Frontal cortex (tissue), 4 donors: ENCODE data around the gene TTN. TPM values are rescaled to one million over a fixed set of nuclear protein-coding genes. Genes with fewer than 3 reads are reported as not detected.

ENCODE experiments used
- DNase-seq, 2 donors: peaks; one replicate each; pipeline ENCODE4 v3.0.0; 2012; ENCODE audit warnings: low spot score in 2 of 2
- FAIRE-seq: peaks from 2 replicates; lab custom pipeline; 2012; peaks lifted over from hg19 to GRCh38; lab: Jason Lieb, UNC
- total RNA-seq: library from RNA; depleted of rRNA; stranded (reverse); fragments of >200 nt; gene quantifications from one replicate; pipeline ENCODE4 v1.2.3, GENCODE V29; 2014
- donor health status: control.
- donor health status: control.
- donor health status: control.

Gene TTN
- total RNA-seq, result 1.6 TPM

DNA sequence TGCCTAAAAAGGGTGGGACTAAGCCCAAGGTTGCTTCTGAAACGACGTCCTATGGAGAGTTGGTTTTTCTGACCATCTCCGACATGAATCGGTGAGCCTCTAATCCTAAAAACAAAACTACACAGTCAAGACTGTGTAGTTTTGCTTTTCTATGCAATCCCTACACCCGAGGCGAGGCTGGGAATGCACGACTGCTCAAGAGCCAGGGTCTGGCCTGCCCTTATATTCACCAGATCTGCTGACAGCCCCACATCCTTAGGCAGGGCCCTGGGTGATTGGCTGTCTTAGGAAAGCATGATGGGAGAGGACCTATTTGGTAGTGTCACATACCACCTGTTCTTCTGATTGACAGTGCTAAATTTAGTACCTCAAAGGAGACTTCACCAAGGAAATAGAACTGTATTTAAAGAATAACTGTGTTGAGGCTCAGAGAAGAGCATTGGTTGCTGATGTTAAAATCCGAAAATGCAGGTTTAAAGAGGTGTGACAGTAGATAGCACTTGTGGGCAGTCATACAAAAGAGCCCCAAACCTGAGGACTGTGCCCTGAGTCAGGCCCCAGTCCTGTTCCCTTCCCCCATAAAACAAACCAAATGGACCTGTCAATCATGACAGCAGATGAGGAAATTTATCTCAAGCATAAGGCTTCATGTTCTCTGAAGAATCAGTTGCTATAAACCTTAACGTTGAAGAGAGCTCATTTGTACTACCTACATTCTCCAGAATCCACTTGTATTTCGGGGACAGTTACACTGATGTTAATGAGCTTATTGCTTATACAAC, at the start of gene TTN:
TSS of gene TTN (minus strand) at position 197 of the 782 bp plus-strand sequence. CDS start 2,781 bp downstream, outside the sequence.
- DNase-seq (no peak), FAIRE-seq (no peak)

DNA sequence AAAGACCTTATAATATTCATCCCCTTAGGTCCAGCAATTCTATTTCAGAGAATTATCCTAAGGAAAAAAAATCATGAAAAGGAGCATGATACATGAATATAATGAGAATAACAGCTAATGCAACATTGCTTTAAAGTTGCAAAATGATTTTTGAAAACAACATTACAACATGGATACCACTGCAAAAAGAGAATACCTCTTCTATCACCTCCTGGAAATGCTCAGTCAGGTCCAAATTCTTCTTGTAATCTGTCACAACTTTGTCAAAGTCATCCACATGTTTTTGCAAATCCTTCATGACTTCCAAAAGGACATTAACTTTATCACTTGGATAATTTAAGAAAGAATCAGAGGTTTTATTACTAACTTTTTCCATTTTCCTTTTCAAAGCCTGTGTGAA, 47.9 kb upstream of the TTN start:
- no peak for DNase-seq
- no peak for FAIRE-seq

DNA sequence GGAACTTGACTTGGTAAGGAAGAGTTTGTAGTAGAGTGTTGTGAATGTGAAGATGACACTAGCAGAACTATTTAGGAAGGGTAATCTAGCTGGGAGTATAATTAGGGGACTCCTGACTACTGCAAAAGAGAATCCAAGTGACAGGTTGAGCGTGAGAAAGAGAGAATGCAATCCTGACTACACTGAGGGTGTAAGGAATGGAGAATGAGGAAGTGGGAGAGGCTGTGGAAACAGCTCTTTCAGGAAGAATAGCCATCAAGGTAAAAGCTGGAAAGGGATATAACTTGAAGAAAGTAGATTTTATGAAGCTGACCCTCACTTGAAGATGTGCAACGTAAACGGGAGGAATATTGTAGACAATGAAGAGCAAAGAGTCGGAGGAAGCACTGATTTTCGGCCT, 41.1 kb upstream of the TTN start:
- DNase-seq (no peak), FAIRE-seq (no peak)

DNA sequence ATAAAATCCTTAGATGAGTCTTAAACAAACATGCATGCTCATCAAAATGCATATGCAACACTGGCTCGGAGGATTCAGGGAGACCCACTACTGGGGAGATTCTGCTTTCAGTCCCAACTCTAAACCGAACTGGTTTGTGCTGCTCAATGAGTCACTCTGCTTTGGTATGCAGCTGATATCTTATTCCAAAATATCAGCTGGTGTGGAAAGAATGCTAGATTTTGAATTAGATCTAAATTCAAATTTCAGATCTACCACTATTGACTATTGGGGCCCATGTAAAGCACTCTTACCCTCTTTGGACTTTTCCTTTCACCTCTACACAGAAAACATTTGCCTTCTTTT, 39.2 kb upstream of the TTN start:
- FAIRE-seq (no peak), DNase-seq (no peak)

DNA sequence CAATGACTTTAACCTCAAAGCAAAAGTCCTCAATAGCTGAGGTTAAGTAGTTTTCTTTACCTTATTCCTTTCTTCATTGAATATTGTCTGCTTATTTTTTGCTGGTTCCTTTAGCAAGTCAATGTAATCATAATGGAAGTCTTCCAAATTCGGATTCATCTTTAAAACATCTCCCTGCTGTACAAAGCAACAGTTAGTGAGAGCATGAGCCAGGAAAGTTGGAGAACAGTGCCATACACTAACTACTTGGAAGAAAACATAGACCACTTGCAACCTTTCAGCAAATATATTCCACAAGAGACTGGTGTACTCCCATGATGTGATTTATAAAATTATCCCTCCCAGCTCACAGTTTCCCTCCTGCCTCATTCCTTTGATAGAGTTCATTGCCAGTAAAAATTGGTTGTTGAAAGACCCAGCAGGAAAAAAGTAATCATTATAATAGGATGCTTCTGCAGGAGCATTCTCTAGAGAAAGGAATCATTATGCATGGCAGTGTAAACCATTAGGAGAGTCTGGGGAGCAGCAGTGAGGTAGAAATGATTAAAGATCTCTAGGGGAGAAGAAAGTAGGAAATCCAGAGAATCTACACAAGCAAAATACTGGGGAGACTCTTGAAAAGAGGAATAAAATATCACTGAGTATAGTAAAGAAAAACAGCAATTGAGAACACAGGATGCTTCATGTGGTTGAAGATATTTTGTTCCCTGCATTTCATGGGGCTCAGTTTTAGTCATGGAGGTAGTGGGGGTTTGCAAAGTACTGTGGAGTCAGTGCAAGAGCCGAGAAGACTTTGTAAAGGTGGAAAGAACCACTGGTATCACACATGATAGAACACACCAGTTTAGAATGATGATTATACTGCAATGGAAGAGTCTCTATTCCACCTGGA, 38.6 kb upstream of the TTN start:
- no peak for FAIRE-seq
- DNase-seq, result no peak

DNA sequence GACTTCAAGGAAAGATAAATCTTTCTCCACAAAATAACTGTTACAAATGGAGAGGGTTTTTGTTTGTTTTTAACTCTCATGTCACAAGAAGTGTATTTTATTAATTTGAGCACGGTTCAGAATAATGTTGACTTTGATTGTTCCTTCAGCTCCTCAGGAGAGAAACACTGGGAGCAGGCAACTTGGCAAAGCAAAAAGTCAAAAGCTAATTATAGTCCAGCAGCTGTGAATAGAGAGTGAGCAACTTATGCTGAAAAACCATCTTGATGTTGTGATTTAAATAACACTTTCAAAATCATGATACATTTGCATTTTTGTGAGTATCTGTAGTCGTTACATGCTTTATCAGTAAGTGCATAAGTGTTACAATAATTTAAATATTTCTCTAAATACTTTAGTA, 37.5 kb upstream of the TTN start:
- DNase-seq, result no peak

DNA sequence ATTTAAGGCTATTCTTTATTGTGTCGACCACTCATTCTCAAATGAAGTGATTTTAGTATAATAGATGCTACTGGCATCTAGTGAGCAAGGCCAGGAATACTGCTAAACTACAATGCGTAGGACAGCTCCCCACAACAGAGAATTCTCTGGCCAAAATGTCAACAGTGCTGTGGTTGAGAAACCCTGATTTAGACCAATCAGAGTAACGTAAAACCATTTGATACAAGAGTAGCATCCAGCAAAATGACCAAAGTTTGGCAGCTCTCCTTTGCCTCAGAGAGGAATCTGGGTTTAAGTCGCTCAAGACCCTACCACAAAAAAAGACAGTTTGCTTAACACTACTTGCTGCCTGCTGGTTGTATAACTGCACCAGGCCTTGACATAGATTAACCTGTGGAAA, 37.0 kb upstream of the TTN start:
- FAIRE-seq (no peak), DNase-seq (no peak)

More for the DNA sequence above, 37.5 kb upstream of the TTN start:
- no peak for FAIRE-seq

DNA sequence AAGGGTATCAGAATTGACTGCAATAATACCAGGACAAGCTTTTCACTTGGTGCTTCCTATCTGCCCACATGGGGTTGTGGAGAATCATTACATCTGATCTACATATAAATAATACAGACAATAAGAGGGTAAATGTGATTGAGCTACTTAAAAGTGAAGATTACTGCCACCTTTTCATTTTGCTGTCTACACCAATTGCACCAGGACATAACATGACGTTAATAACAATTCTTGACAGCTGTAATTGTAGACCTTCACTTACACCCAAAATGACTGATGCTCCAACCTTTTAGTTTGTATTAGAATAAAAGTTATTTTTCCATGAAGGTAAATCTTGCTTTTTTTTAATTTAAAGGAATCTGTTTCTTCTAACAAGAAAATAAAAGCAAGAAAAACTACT, 36.5 kb upstream of the TTN start:
- no peak for FAIRE-seq

DNA sequence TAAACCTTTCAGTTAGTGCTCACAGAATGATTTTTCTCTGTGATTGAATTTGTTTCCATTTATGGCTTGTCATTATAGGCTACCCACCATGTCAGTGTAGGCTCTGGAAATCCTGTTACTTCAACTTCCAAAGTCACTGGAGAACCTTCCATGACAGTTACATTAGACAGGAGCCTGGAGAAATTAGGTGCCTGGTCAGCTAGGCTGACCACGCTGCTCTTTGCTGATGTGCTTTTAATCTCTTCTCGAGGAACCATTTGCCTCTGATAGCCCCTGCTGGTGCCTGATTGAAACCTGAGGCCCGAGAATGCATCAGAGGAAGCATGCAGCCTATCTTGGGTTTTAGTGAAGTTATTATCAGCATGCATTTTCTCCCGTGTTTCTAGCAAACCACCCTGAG, 29.6 kb upstream of the TTN start:
- no peak for FAIRE-seq
- DNase-seq, result no peak

More for the DNA sequence above, 36.5 kb upstream of the TTN start:
- no peak for DNase-seq

DNA sequence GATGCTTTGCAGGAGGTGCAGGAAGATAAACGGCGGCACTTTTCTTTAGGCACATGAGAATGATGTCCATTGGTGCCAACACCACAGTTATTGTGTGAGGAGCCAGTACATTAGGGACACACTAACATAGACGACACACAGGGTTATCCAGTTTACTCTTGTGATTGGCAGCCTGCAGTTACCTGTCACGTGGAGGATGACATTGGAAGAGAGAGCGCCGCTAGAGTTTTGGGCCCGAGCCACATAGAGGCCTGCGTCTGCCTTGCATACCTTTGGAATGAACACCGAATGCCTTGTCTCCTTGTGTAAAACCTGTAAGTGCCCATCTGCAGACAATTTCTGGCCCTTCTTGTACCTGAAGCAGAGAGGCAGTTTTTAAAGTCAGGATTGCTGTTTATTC, 26.9 kb upstream of the TTN start:
- DNase-seq (no peak), FAIRE-seq (no peak)

DNA sequence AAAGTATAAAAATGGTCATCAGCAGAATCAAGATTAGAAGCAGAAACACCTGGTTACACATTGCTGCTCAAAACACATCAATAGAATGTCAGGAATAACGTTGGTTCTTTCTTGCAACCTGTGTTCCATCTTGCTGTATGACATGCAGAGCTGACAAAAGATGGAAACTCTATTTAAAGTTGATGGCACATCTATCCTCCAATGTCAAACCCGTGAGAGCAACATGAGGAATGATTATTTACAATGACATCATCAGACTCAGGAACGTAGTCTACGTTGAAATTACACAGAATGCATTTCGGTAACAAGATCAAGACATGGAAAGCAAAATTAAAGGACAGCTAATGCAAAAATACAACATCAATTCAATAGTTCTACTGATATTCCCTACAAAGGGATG, 26.2 kb upstream of the TTN start:
- DNase-seq (no peak), FAIRE-seq (no peak)

DNA sequence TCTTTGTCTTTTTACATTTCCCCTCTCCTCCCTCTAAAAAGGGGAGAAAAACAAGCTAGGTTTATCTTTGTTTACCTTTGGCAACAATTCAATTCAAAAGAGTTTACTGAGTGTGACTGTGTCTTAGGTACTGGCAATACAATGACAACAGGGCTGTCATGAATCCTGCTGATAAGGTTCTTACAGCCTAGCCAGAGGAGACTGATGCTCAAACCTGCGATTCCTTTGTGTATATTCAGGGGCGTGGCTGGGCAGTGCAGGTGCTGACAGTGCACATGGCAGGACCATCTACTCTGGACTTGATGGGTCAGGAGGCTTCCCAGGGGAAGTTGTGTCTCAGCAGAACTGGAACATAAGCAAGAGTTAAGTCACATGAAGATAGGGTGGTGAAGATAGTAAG, 23.2 kb upstream of the TTN start:
- FAIRE-seq, result no peak
- no peak for DNase-seq

DNA sequence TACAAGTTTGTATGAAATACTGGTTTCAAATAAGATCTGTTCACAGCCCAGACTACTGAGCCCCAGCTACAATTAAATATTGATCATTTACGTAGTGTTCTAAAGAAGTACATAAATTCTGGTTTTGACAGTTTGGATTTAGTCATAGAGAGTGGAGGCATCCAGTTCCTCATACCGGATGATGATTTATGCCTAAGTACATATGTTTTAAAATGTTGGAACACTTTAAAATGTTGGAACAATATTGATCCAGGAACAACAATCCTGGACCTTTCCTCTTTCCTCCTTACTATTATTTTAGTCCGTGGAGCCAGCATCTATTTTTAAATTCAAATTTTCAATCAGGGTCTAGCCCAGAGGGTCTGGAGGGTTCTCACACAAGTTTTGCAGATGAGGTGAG, 22.8 kb upstream of the TTN start:
- DNase-seq, result no peak
- FAIRE-seq, result no peak

DNA sequence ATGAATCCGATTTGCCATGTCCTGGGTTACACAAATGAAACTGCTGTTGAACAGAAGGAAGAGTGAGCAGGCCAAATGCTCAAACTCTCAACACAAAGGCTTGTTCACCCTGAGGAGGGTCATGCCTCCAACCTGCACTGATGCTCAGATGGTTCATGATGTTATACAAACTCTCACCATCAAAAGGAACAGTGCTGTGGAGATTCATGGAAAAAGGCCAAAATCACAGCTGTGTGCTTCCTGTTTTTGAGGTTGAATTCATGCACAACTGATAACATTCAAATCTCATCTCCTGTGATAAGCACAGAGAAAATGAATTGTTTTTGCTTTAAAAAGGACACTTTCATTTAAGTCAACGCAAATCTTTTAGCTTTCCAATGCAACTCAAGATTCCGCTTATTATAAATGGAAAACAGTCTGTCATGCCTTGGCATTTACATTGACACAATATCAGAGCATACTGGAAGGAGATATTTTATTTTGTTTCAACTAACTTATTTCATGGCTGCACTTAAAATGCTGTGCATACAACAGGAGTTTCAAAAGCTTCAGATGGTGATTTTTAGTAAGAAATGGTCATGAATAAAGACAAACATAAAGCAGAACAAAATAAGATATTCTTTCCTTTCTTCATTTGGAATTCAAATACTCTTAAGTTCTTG, 22.2 kb upstream of the TTN start:
- FAIRE-seq (no peak), DNase-seq (no peak)

DNA sequence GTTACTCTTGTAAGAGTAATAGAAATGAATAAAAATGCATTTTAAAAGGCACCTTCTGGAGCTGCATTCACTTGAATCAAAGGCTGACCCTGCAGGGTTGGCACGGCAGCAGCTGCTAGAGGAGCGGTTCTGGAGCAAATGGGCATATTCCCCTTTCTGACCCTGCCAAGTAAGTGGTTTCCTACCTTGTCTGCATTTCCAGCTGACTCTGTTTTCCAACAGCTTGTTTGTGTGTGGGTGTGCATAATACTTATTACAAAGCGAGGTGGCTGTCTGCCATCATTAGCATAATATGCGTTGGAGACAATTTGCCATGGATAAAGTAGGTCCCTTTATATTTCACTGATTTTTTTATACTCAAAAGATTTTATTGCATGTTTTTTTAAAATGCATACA, 21.3 kb upstream of the TTN start:
- FAIRE-seq (no peak), DNase-seq (no peak)

DNA sequence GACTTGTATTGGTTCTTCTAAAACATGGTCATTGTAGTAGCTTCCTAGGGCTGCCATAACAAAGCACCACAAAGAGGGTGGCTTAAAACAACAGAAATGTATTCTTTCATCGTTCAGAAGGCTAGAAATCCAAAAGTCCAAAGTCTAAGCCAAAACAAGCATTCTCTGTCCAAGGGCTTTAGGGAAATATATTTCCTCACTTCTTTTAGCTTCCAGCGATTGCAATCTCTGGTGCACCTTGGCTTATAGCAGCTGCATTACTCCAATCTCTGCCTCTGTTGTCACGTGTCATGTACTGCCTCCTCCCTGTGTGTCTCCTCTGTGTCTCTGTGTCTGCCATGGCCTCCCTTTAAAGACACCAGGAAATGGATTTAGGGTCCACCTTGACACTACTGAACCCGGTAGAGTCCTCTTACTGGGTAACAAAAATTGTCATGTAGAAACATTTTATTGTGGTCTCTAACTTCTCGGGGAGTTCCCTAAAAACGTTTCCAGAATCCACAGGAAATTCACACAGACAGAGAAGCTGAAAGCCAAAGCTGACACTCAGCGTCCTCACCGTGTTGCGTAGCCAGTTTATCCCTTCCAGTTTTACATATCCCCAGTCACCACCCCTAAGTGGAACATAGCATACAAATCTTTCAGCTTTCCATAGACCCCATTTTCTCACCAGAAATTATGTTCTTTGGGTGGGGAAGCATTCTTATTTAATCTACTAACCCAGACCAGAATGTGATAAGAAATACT, 20.7 kb upstream of the TTN start:
- DNase-seq, result no peak
- no peak for FAIRE-seq

DNA sequence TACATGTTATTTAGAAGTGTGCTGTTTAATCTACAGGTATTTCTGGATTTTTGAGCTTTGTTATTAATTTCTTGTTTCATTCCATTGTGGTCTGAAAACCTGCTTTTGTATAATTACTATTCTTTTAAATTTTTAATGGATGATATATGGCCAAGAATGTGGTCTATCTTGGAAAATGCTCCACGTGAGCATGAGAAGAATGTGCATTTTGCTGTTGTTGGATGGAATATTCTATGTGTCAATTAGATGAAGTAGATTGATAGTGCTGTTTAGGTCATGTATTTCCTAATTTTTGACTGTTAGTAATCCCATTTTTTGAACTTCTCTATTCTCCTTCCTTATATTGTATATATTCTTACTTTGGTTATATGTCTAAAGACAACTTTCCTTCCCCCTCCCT, 19.9 kb upstream of the TTN start:
- no peak for FAIRE-seq

DNA sequence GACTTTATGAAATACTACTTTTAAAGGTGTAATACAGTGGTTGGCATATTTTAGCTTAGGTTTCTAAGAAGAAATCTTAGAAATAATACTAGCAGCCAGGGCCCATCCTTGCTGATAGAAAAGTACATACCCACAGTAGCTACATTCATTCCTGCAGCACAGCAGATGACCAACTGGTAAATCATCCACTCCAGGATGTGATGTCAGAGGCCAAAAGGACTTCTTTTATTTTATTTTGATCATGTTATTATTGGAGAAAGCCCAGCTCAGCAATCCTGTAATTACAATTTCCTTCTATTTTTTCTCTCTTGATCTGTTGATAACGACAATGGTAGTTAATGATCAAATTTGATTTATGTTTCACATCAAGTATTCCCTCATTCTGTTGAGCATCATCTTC, 18.0 kb upstream of the TTN start:
- DNase-seq, result no peak
- no peak for FAIRE-seq

More for the DNA sequence above, 19.9 kb upstream of the TTN start:
- DNase-seq, result no peak

DNA sequence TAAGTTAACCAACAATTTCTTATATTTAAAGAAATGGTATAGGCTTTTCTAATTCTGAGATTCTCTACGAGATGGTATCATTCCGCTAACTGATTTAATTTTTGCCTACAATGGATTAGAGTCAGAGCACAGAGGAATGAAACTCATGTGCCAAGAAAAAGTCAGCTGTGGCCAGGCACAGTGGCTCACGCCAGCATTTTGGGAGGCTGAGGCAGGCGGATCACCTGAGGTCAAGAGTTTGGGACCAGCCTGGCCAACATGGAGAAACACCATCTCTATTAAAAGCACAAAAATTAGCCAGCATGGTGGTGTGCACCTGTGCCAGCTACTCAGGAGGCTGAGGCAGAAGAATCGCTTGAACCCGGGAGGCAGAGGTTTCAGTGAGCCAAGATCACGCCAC, 17.0 kb upstream of the TTN start:
- FAIRE-seq, result no peak

DNA sequence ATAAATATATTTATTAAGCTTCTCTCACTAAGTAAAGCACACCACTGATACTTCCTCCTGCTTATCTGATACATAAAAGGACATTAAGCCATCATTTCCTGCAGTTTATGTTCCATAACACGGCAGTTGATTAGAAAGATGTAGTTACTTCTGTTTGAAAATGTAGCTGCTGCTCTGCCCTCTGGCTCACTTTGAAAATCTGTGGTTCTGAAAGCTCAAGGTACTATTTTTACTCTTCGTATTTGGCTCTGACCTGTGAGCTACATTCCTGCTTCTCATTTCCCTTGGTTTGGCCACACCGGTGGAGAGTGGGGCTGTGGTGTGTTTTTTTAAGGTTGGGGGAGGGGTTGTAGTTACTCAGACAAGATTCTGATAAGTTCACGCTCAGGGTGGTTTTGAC, 12.8 kb upstream of the TTN start:
- FAIRE-seq (no peak), DNase-seq (no peak)

More for the DNA sequence above, 17.0 kb upstream of the TTN start:
- DNase-seq, result no peak
